ENCODE data around the gene HLA-DMB. TPM values are rescaled to one million over a fixed set of nuclear protein-coding genes. Genes with fewer than 3 reads are reported as not detected.

HLA-DMB gene
- total RNA-seq, 1 experiment from 2014 or later, result 3.3 TPM

DNA sequence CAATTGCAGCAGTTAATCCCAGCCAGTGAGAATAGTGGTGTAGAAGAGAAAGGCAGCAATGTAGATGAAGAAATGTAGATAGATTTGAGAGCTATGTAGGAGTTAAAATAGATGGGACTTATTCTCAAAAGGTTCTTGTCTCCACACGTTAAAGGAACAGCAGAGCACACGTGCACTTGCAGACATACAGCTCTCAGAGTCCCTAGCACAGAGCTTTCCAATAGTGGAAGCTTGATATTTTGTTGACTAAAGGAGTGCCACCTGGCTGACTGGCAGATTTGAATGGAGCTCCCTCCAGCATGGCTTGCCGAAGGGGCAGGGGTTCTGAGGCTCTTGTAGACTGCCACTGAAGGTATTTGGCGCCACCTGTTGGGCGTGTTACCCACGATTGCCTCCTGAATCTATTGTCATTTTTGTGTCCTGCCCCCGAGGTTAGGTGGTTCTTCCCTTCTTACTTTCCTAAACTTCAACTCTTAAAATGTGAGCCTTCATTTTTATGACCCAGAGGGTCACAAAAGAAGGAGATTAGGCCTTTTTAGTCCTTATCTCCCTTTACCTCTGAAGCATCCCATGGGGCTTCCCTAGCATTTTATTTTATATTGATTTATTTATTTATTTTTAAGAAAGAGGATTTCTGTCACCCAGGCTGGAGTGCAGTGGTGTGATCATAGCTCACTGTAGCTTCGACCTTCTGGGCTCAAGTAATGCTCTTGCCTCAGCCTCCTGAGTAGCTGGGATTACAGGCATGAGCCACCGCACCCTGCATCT is 44.0 kb upstream of the HLA-DMB start:
- no peak for TF ChIP-seq ELF1 (IDR thresholded peaks at IDR 0.05; ENCODE audit: borderline replicate concordance, low read depth)
- no peak for TF ChIP-seq EZH2 (IDR thresholded peaks at IDR 0.05)
- TF ChIP-seq, protein P1, sequence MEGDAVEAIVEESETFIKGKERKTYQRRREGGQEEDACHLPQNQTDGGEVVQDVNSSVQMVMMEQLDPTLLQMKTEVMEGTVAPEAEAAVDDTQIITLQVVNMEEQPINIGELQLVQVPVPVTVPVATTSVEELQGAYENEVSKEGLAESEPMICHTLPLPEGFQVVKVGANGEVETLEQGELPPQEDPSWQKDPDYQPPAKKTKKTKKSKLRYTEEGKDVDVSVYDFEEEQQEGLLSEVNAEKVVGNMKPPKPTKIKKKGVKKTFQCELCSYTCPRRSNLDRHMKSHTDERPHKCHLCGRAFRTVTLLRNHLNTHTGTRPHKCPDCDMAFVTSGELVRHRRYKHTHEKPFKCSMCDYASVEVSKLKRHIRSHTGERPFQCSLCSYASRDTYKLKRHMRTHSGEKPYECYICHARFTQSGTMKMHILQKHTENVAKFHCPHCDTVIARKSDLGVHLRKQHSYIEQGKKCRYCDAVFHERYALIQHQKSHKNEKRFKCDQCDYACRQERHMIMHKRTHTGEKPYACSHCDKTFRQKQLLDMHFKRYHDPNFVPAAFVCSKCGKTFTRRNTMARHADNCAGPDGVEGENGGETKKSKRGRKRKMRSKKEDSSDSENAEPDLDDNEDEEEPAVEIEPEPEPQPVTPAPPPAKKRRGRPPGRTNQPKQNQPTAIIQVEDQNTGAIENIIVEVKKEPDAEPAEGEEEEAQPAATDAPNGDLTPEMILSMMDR (IDR thresholded peaks at IDR 0.05 in 2 of 3, conservative IDR thresholded peaks at IDR 0.05 in 1 of 3; ENCODE audit: borderline replicate concordance in 1 of 3, insufficient read depth in 1 of 3, low read depth in 2 of 3, low read length in 2 of 3), result peak; percentile 84 to 95 (median 90)
- TF ChIP-seq, protein P2, sequence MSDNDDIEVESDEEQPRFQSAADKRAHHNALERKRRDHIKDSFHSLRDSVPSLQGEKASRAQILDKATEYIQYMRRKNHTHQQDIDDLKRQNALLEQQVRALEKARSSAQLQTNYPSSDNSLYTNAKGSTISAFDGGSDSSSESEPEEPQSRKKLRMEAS (IDR thresholded peaks at IDR 0.05), result 0 out of 2 replicates have a peak, but pooled peaks have one; percentile 34
- peak; percentile 98 for TF ChIP-seq RAD21 (IDR thresholded peaks at IDR 0.05; ENCODE audit: low read depth)
- ChIA-PET CTCF (interaction anchor here (0.6 to 4.6 kb wide), 35 partner anchors 12 to 729 kb away, joined by 3 to 79 read pairs (median 5); partner anchors contain the start of genes HLA-DMA, HLA-DMB, HLA-DPB1 and PSMB9), RAD21 (ENCODE audit: low non-redundant PET in 1 of 2, low total read pairs in 2 of 2, uncharacterized antibody in 2 of 2, unreplicated experiment in 2 of 2) (interaction anchor here (0.8 to 2.5 kb wide), 9 partner anchors 13 to 147 kb away, joined by 3 to 10 read pairs (median 4); partner anchors contain the start of genes BRD2 (in 1 of the 2) and TAP2 (in 1 of the 2)), POLR2A (interaction anchor here (0.6 to 12.5 kb wide), 5 partner anchors 8 to 146 kb away, joined by 3 to 227 read pairs (median 5); partner anchors contain the start of genes BRD2 and TAP2)
- peak; percentile 81 for ATAC-seq
- H3K4me3 ChIP-seq (replicated peaks in 1 of 2; ENCODE audit: low read depth in 1 of 2, low read length in 2 of 2), result no peak overlapping the region
- no peaks in the 10 kb centered on the region for H3K4me1 ChIP-seq (ENCODE audit: control insufficient read depth in 1 of 2, insufficient read depth in 2 of 2, low read length in 2 of 2)
- BruUV-seq (replicated peaks), result no TSS peak
- H2AFZ ChIP-seq (ENCODE audit: low read depth, low read length, poor library complexity, severe bottlenecking), result no peak overlapping the region
- peaks cover 17% of the 10 kb centered on the region in 2 experiments for H3K36me3 ChIP-seq (ENCODE audit: control insufficient read depth in 1 of 2, insufficient read depth in 2 of 2, low read length in 2 of 2)
- H4K20me1 ChIP-seq (ENCODE audit: insufficient read depth), result peaks cover 26% of the 10 kb centered on the region; the same call in 1 of the 2 replicates
- H3K9me3 ChIP-seq (ENCODE audit: control insufficient read depth in 1 of 2, insufficient read depth in 1 of 2, low read depth in 1 of 2, low read length in 2 of 2), result no peaks in the 10 kb centered on the region
- peaks cover 10% of the 10 kb centered on the region; the same call in 1 of the 2 replicates for H3K79me2 ChIP-seq (ENCODE audit: insufficient read depth, low read length)
- intact Hi-C loops (cut with micrococcal nuclease), result loop anchor here (1.0 kb wide), 2 partner anchors 52 to 100 kb away; no protein-coding TSS in a partner anchor
- H3K27ac ChIP-seq (ENCODE audit: low read depth, low read length), result no peak overlapping the region
- H3K27me3 ChIP-seq (ENCODE audit: insufficient read depth, low read length), result no peaks in the 10 kb centered on the region
- H3K9me2 ChIP-seq (ENCODE audit: insufficient read depth), result no peaks in the 10 kb centered on the region
- no peak overlapping the region for H3K9ac ChIP-seq (ENCODE audit: low read length)
- H3K4me2 ChIP-seq (ENCODE audit: low read length), result no peak overlapping the region
- DNase-seq (ENCODE audit: low read depth, low spot score), result peak; percentile 77
